ENCODE data around the gene ARHGEF17.

Gene ARHGEF17

DNA sequence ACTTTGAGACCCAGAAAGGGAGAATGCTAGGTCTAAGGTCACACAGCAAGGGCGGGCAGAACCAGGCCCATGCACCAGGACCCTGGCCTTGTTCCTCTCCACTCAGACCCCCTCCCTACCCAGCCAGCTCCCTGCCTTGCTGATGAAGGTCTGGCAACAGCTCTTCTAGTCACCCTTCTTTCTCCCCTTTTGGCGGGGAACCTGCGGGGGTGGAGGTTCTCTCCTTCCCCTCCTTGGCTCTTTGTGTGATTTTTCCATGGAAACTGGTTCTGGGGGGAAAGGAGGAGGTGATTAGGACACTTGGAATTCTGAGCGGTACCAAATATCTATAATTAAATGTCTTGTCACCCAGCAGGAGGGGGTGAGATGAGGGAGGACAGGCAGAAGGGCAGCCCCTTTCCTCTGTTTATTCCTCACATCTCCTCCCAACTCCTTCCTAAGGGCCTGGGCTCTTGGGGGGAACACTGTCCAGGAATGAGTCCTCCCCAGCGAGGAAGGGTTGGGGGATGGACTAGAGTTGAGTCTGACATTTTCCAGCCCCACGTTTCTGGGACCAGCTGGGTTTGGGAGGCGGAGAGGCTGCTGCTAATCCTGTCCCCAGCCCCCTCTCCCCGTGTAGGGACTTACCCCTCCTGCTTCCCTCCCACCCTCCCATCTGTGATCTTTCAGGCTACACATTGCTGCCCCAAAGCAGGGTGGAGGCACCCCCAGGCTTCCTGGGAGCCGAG, 7.4 kb downstream of the ARHGEF17 start:
- Histone ChIP-seq H3K27ac (ENCODE audit: poor library complexity, severe bottlenecking) (no peak overlapping the region), H3K9me3 (ENCODE audit: severe bottlenecking) (no peaks in the 10 kb centered on the region), H3K4me3 (ENCODE audit: severe bottlenecking) (no peak overlapping the region), H3K4me1 (ENCODE audit: insufficient read depth, poor library complexity, severe bottlenecking) (peaks cover 5% of the 10 kb centered on the region), H3K27me3 (ENCODE audit: insufficient read depth, poor library complexity, severe bottlenecking) (no peaks in the 10 kb centered on the region), H3K36me3 (ENCODE audit: low read depth) (no peaks in the 10 kb centered on the region)
- DNase-seq (ENCODE audit: low spot score) (no peak), ATAC-seq (ENCODE audit: low read depth) (no peak)
- TF ChIP-seq, protein P1, sequence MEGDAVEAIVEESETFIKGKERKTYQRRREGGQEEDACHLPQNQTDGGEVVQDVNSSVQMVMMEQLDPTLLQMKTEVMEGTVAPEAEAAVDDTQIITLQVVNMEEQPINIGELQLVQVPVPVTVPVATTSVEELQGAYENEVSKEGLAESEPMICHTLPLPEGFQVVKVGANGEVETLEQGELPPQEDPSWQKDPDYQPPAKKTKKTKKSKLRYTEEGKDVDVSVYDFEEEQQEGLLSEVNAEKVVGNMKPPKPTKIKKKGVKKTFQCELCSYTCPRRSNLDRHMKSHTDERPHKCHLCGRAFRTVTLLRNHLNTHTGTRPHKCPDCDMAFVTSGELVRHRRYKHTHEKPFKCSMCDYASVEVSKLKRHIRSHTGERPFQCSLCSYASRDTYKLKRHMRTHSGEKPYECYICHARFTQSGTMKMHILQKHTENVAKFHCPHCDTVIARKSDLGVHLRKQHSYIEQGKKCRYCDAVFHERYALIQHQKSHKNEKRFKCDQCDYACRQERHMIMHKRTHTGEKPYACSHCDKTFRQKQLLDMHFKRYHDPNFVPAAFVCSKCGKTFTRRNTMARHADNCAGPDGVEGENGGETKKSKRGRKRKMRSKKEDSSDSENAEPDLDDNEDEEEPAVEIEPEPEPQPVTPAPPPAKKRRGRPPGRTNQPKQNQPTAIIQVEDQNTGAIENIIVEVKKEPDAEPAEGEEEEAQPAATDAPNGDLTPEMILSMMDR (IDR thresholded peaks at IDR 0.05; ENCODE audit: poor library complexity, severe bottlenecking) = no peak

DNA sequence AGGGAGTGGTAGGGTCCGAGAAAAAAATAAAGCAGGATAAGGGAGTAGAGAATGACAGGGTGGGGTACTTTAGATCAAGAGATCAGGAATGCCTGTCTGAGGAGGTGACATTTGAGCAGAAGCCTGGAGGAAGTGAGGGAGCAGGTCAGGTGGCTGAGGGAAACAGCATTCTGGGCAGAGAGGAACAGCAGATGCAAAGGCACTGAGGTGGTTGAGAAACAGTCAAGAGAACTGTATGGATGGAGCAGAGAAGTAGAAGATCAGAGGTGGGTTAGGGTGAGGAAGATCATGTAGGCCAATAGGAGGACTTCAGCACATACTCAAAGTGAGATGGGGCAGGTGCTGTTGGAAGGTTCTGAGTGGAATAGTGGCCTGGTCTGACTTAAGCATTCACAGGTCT, 8.3 kb downstream of the ARHGEF17 start:
- no peaks in the 10 kb centered on the region for H3K27me3 ChIP-seq (ENCODE audit: insufficient read depth, poor library complexity, severe bottlenecking)

DNA sequence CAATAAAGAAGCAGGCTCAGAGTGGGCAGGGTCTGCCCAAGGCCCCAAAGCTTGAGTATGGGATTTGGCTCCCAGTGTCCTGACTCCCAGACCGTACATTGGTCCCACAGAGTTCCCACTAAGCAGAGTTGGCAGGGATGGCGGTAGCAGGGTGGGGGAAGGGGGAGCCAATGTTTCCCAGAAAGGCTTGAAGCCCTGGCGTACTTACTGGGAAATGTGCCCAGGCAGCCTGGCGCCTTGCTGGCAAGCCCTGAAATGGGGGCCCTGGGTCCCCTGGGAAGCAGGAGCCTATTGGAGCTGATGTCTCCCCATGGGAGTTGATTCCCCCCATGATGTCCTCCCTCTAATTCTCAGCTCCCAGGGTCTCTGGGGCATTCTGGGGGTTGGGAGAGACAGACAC, 9.3 kb downstream of the ARHGEF17 start:
- TF ChIP-seq, protein P1 (IDR thresholded peaks at IDR 0.05; ENCODE audit: poor library complexity, severe bottlenecking) = no peak
- no peaks in the 10 kb centered on the region for H3K27me3 ChIP-seq (ENCODE audit: insufficient read depth, poor library complexity, severe bottlenecking)
- H3K36me3 ChIP-seq (ENCODE audit: low read depth) = no peaks in the 10 kb centered on the region
- ATAC-seq (ENCODE audit: low read depth) (no peak), DNase-seq (ENCODE audit: low spot score) (no peak)
- H3K9me3 ChIP-seq (ENCODE audit: severe bottlenecking) = no peaks in the 10 kb centered on the region
- H3K4me3 ChIP-seq (ENCODE audit: severe bottlenecking) = no peak overlapping the region
- H3K4me1 ChIP-seq (ENCODE audit: insufficient read depth, poor library complexity, severe bottlenecking) = peaks cover 3% of the 10 kb centered on the region
- no peak overlapping the region for H3K27ac ChIP-seq (ENCODE audit: poor library complexity, severe bottlenecking)

More for the DNA sequence above, 8.3 kb downstream of the ARHGEF17 start:
- no peak for DNase-seq (ENCODE audit: low spot score)
- Histone ChIP-seq H3K9me3 (ENCODE audit: severe bottlenecking) (no peaks in the 10 kb centered on the region), H3K27ac (ENCODE audit: poor library complexity, severe bottlenecking) (no peak overlapping the region), H3K4me3 (ENCODE audit: severe bottlenecking) (no peak overlapping the region), H3K36me3 (ENCODE audit: low read depth) (no peaks in the 10 kb centered on the region), H3K4me1 (ENCODE audit: insufficient read depth, poor library complexity, severe bottlenecking) (peaks cover 8% of the 10 kb centered on the region)
- TF ChIP-seq, protein P1 (IDR thresholded peaks at IDR 0.05; ENCODE audit: poor library complexity, severe bottlenecking) = no peak
- no peak for ATAC-seq (ENCODE audit: low read depth)

DNA sequence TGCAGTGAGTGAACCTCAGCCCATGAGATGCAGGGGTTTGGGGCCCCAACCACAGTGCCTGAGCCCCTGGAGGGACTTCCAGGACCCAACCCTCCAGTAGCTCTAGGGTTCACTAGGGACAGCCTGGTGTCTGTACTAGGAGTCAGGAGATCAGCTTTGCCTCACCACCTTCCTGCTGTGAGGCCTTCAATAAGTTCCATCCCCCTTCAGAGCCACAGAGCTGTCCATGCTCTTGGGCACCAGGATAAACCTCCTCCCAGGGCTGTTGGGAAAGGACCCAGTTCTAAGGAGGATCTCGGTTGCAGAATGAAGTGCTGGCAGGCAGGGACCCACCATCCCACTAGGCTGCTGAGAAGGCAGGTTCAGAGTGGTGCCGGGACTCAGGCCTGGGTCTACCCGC, 9.7 kb downstream of the ARHGEF17 start:
- no peaks in the 10 kb centered on the region for H3K36me3 ChIP-seq (ENCODE audit: low read depth)
- H3K4me3 ChIP-seq (ENCODE audit: severe bottlenecking) = no peak overlapping the region
- peaks cover 3% of the 10 kb centered on the region for H3K4me1 ChIP-seq (ENCODE audit: insufficient read depth, poor library complexity, severe bottlenecking)
- H3K27me3 ChIP-seq (ENCODE audit: insufficient read depth, poor library complexity, severe bottlenecking) = no peaks in the 10 kb centered on the region
- DNase-seq (ENCODE audit: low spot score) = no peak
- TF ChIP-seq, protein P1 (IDR thresholded peaks at IDR 0.05; ENCODE audit: poor library complexity, severe bottlenecking) = no peak
- ATAC-seq (ENCODE audit: low read depth) = no peak
- no peaks in the 10 kb centered on the region for H3K9me3 ChIP-seq (ENCODE audit: severe bottlenecking)
- no peak overlapping the region for H3K27ac ChIP-seq (ENCODE audit: poor library complexity, severe bottlenecking)

DNA sequence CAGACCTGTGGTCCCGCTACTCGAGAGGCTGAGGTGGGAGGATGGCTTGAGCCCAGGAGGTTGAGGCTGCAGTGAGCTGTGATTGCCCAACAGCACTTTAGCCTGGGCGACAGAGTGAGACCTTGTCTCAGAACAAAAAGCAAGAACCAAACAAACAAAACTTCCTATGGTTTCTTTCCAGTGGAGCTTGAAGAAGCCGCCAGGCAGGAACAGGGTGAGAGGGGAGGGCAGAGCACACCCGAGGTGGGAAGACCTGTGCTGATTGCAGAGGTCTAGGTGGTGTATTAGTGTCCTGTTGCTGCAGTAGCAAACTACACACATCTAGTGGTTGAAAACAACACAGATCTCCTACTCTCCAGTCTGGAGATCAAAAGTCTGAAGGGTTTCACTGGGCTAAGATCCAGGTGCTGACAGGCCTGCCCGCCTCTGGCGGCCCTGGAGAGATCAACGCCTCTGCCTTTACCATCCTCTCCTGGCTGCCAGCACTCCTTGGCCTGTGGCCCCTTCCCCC, 10.5 kb downstream of the ARHGEF17 start:
- H3K27me3 ChIP-seq (ENCODE audit: insufficient read depth, poor library complexity, severe bottlenecking) = no peaks in the 10 kb centered on the region
- H3K4me1 ChIP-seq (ENCODE audit: insufficient read depth, poor library complexity, severe bottlenecking) = peaks cover 9% of the 10 kb centered on the region
- no peak overlapping the region for H3K4me3 ChIP-seq (ENCODE audit: severe bottlenecking)
- no peak overlapping the region for H3K27ac ChIP-seq (ENCODE audit: poor library complexity, severe bottlenecking)
- TF ChIP-seq, protein P1 (IDR thresholded peaks at IDR 0.05; ENCODE audit: poor library complexity, severe bottlenecking) = no peak
- no peak for ATAC-seq (ENCODE audit: low read depth)
- no peaks in the 10 kb centered on the region for H3K9me3 ChIP-seq (ENCODE audit: severe bottlenecking)
- H3K36me3 ChIP-seq (ENCODE audit: low read depth) = no peaks in the 10 kb centered on the region
- no peak for DNase-seq (ENCODE audit: low spot score)
